ENCODE measurements around the gene NASP.

NASP gene, protein sequence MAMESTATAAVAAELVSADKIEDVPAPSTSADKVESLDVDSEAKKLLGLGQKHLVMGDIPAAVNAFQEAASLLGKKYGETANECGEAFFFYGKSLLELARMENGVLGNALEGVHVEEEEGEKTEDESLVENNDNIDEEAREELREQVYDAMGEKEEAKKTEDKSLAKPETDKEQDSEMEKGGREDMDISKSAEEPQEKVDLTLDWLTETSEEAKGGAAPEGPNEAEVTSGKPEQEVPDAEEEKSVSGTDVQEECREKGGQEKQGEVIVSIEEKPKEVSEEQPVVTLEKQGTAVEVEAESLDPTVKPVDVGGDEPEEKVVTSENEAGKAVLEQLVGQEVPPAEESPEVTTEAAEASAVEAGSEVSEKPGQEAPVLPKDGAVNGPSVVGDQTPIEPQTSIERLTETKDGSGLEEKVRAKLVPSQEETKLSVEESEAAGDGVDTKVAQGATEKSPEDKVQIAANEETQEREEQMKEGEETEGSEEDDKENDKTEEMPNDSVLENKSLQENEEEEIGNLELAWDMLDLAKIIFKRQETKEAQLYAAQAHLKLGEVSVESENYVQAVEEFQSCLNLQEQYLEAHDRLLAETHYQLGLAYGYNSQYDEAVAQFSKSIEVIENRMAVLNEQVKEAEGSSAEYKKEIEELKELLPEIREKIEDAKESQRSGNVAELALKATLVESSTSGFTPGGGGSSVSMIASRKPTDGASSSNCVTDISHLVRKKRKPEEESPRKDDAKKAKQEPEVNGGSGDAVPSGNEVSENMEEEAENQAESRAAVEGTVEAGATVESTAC

DNA sequence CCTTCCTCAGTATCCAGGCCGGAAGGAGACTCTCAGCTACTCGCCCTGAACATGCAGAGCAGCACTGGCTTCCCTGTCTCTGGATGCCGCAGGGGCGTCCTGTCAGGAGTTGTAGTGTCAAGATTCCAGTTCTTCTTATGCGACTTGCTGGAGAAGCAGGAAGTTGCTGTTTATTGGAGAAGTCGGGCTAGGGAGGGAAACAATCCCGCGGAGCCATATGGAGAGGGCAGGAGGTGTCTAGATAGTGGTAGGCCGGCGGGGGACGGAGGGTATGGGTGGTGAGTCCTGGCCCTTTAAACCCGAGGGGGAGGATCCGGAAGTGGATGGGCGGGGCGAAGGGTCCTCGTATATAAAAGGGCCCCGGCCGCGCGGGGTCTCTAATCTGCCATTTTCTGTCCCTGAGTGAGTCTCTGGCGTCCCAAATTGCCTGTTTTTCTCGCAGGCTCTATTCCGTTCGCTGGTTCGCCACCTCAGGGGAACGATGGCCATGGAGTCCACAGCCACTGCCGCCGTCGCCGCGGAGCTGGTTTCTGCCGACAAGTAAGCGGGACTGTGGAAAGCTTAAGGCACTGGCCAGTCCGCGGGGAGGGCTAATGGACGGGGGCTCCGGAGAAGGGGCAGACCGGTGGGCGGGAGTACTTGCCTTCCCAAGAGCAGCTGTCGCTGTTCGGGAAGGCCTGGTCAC, at the start of gene NASP:
Gene NASP, plus strand, starts transcription at position 376 of the 685 bp plus-strand sequence. Its CDS starts 106 bp downstream, at position 482.
- DNase-seq = peak; percentile 77 to 93

DNA sequence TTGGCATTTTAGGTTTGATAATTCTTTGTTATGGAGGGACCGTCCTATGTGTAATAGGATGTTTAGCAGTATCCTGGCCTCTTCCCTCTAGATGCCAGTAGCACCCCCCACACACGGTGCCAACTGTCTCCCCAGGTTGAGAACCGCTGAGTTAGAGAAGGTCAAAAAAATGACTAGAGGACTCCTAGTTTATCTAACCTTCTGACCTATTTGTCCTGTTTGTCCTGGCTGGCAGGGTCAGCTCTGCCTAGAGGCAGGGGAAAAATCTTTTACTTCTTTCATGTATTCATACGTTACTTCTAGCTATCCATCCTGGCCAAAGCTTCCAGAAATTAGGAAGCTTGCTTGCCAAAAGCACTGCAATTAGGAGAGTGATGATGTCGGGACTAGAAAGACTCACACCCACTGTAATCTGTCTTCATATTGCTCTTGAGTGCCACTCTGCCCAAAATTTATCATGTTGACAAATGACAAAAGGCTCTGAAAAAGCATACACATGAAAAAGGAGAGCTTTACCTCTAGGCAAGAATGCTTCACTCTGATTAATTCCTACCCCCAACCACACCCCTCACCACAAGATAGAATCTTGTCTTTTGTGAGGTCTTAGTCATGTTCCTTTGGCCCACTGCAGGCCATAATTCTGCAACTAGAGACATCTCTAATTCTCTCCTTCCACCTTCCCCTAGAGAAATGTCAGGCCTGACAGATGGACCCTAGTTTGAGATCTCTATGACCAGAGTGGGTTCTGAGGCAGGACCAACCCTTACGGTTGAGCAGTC, 47.7 kb upstream of the NASP start:
- no peak for DNase-seq

DNA sequence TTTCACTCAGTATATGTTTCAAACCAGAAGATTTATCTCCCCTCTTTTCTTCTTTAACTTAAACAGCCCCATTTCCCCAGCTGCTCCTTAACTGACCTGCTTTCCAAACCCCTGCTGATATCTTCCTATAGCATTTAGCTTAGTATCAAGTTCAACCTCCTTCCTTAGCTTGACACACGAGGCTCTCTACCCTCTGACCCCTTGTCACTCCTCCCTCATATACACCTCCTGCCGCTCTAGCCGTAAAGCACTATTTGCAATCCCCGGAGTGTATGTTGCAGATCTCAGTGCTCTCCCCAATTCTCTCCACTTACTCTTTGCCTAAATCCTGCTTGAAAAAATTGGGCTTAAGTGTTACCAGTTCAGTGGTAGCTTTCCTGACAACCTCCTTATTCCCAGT, 47.0 kb upstream of the NASP start:
- no peak for DNase-seq

DNA sequence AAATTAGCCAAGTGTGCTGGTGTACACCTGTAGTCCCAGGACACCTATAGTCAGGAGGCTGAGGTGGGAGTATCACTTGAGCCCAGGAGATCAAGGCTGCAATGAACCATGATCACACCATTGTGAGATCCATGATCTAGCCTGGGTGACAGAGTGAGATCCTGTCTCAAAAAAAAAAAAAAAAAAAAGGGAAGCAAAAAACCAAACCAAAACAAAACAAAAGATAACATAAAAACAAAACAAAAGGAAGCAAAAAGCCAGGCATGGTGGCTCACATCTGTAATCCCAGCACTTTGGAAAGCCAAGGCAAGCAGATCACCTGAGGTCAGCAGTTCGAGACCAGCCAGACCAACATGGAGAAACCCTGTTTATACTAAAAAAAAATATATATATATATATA, 42.6 kb upstream of the NASP start:
- DNase-seq = no peak

DNA sequence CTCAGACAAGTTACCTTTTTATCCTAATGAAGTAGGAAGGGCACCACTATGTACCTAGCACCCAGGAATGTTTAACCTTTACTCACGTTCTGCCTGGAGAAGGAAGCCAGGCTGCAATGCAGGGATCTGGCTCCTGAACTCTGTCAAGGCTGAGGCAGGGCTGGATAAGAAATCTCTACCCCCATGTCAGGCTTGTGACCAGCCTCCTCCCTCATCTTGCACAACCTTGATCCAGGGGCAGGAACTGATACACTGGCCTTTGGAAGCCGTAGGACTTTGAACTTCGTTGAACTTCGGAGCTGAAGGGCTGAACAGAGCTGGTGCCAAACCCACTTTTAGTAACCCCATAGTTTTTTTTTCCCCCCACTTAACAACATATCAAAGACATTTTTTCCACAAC, 41.2 kb upstream of the NASP start:
- DNase-seq = no peak

DNA sequence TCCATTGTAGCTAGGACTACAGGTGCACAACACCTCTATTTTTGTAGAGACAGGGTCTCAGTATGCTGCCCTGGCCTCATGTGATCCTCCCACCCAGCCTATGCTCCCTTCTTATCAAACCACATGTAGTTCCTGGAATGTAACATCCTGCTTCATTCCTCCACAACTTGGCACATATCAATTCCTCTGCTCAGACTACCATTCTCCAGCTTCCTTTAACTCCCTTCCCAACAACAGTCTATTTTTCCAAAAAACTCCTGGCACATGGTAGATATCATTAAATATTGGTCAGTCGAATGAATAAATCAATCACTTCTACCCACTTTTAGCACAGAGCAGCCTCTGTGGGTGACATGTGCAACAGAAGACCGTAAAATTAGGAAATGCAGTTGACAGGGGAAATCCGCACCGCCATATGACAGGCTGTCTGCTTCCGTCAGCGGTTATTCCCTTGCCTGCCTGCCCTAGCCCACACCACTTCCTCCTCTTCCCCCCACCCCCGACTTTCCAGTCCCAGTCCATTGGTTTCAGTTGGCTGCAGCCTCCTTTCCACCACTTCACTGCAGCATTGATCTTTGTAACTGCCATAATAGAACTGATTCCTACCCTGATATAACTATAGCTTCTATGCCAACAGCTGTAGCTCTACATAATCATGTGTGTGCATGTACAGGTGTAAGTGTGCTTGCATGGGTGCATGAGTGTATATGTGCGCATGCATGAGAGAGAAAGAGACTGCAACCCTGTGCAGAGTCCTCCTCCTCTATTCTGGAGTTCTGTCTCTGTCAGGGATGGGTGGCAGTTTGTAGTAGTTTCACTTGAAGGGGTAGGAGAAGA, 40.0 kb upstream of the NASP start:
- DNase-seq = peak; percentile 28 to 94

DNA sequence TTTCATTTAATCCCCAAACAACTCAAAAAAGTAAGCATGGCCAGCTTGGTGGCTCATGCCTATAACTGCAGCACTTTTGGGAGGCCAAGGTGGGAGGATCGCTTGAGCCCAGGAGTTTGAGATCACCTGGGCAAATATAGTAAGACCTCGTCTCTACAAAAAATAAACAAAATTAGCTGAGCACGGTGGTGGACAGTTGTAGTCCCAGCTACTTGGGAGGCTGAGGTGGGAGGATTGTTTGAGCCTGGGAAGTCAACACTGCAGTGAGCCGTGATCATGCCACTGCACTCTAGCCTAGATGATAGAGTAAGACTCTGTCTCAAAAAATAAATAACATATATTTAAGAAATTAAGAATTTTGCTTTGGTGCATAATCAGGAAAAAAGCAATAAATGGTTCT, 39.3 kb upstream of the NASP start:
- DNase-seq = no peak

DNA sequence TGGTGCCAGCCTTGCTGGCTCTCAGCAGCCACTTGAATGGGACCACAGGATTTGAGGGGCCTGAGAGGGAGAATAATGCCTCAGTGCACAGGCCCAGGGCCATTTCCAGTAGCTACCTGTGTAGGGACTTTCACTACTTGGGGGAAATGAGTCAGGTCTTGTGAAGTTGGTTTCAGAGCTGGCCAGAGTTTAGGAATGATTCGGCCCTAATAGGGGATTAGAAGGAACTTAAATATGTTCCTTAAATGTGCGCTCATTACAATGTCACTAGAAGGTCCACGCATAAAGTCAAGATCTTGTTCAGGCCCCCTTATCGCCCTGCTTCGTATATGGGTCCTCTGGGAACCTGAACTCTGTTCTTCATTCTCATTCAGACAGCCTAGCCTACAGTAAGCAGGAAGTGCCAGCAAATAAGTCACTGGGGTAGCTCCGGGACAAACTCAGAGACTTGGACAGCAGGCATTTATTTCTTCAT, 38.8 kb upstream of the NASP start:
- no peak for DNase-seq

DNA sequence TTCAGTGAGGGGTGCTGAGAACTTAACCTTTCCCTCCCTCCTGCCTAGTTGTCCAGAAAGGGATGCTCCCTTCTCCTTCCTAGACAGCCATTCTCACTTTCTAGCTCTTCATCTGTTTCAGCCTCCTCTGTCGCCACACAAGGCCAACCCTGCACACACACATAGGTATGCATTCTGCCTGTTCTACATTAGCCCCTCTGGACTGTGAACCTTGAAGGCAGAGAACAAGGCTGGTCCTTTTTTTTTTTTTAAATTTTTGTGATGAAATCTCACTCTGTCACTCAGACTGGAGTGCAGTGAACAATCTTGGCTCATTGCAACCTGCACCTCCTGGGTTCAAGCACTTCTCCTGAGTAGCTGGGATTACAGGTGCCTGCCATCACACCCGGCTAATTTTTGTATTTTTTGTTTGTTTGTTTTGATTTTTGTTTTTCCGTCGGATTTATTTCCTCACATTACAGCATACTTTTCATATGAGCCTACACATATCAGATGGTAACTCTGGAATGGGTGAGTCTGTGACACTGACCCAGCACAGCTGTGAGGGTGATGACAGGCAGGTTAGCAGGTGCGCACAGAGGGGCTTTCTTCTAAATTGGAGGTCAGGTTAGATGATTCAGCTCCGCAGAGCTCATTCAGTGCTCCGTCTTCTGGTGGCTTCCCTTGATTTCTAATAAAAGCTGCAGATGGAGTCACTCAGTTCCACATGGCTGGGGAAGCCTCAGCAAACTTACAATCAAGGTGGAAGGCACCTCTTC, 38.1 kb upstream of the NASP start:
- DNase-seq = no peak

DNA sequence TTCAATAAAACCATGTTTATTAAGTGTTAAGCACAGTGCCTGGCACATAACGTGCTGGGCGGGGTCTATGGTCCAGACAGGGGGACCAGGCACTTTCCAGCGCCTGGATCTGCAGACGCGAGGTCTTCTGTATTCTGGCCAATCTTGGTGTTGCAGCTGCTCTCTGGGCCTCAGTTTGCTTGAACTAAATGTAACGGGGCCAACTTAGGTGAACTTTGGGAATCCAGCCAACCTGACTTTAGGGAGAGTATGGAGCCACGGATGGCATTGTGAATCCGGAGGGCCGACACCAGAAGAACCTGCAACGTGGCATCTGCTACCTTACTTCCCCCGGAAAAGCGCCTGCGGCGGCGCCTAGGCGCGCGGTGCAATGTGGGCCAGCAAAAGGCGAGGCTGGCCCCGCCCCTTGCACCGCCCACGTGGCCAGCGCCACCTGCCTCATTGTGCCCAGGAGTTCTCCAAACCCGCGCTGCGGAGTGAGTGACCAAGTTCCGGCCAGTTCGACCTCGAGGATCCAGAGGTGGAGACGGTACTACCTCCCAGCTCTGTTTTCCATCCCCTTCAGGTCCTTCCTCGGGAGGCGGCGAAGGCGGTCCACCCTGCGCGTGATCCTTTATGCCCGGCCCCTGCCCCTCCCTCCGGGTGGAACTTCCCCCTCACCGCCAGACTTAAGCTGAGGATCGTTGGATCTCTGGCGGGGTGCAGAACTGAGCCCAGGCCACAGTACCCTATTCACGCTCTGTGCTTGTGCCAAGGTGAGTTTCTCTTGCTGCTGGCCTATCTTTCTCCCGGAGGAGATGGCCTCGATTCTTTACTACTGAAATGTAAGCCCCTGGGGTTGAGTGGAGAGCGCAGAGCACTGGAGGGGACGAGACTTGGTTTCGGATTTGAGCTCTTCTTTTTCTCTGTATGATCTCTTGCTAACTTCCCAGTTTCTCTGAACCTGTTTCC, 33.2 kb upstream of the NASP start, which contains the start of gene AKR1A1:
Gene AKR1A1, plus strand, starts transcription at position 426 of the 951 bp plus-strand sequence. CDS start 10,969 bp downstream, outside the sequence.
- peak; percentile 78 to 79 for DNase-seq

DNA sequence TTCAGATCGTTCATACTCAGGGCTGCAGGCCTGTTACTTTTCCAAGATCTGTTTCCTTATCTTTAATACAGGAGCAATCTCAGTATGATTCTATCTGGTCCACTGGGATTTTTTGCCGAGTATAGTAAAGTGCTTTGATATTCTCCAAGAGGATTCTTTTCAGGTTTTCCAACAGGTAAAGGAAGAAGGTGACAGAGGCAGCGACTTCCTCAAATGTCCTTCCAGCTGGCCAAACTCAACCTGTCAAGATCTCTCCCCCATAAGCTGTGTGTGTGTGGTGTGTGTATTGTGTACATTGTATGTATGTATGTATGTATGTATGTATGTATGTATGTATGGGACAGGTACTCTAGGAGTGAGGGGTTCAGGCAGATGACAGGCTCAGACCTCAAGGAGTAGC, 32.2 kb upstream of the NASP start:
- DNase-seq = no peak

DNA sequence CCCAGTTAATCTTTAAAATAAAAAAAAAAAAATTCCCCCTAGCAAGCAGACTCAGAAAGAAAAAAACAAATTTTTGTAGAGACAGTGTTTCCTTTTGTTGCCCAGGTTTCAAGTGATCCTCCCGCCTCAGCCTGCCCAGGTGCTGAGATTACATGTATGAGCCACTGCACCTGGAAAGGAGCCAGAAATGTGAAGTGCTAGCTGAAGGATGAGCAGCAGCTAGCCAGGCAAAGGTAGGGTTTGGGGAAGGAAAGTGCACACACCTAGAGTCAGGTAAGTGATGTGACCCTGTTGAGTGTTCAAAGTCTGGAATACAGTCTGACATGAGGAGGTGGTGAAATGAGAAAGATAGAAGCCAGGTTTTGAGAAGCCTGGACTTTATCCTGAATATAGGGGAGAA, 31.5 kb upstream of the NASP start:
- DNase-seq = no peak

DNA sequence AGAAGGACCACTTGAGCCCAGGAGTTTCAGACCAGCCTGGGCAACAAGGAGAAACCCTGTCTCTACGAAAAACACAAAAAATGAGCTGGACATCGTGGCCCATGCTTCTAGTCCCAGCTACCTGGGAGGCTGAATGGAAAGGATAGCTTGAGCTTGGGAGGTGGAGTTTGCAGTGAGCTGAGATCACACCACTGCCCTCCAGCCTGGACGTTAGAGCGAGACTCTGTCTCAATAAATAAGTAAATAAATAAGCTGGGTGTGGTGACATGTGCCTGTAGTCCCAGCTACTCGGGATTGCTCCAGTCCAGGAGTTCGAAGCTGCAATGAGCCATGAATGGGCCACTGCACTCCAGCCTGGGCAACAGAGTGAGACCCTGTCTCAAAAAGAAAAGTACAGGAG, 29.6 kb upstream of the NASP start:
- no peak for DNase-seq

DNA sequence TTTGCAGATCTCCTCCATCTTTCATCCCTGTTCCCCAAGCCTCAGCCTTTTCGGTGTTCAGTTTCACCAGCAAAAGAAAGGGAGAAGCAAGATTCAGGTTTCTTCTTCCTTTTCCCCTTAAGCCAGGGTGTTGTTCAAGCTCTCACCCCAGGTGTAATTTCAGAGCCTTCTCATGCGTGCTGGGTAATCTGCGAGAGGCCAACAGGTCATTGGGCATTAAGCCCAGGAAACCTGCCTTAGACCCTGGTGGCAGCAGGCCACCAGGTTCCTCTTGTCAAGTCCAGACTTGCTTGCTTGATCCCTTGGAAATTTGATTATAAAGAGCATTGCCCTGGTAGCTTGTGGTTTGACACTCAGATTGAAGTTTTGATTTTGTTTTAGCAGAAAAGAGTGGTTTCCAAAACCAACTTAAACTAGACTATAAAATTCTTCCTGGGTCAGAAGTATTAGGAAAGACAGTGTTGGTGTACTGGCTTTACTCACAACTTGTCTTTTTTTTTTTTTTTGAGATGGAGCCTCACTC, 26.4 kb upstream of the NASP start:
- no peak for DNase-seq

DNA sequence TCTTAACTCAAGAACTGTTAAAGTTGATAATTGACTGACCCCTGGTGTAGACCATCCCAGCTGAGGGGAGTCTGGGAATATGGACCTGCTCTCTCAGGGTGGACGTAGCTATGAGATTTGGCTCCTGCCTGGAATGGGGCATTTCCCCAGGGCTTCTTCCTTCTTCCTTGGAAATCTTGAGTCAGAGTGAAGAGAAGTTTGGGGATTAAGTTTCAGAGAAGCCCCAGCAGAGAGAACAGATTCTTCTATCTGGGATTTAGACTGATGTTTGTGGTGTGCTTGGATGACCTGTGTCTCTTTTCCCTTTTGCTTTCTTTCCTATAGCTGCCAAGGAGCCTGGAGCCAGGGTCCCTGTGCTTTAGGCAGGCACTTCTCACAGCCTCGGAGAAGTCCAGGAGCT, 20.0 kb upstream of the NASP start:
- no peak for DNase-seq

DNA sequence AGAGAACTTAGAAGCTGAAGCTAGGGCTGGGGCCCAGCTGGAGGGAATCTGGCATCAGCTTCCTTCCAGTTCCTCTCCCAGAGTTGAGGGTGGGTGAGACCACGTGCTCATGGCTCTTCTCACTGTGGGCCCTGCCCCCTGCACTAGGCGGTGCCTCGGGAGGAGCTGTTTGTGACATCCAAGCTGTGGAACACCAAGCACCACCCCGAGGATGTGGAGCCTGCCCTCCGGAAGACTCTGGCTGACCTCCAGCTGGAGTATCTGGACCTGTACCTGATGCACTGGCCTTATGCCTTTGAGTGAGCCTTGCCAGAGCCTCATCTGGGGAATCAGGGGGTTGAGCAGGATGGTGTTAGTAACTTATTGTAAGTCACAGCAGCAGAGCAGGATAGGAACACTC, 17.1 kb upstream of the NASP start:
- no peak for DNase-seq

DNA sequence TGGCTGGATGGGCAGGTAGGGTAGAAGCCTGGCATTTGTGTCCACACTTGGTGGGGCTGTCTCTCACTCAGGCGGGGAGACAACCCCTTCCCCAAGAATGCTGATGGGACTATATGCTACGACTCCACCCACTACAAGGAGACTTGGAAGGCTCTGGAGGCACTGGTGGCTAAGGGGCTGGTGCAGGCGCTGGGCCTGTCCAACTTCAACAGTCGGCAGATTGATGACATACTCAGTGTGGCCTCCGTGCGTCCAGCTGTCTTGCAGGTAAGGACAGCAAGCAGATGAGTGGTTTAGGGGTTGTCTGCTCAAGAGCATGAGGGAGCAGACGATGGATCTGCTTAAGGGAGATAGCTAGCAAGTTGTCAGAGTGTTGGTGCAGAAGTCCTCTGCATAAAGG, 15.9 kb upstream of the NASP start:
- DNase-seq = no peak

DNA sequence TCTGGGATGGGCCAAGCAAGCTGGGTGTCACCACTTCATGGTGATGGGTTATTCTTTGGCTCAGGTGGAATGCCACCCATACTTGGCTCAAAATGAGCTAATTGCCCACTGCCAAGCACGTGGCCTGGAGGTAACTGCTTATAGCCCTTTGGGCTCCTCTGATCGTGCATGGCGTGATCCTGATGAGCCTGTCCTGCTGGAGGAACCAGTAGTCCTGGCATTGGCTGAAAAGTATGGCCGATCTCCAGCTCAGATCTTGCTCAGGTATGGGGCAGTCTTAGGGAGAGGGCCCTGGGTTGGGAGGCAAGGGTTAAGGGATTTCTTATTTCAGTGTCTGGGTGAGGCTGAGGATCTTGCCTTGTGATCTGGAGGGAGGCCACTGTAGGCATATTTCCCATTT, 15.4 kb upstream of the NASP start:
- no peak for DNase-seq

DNA sequence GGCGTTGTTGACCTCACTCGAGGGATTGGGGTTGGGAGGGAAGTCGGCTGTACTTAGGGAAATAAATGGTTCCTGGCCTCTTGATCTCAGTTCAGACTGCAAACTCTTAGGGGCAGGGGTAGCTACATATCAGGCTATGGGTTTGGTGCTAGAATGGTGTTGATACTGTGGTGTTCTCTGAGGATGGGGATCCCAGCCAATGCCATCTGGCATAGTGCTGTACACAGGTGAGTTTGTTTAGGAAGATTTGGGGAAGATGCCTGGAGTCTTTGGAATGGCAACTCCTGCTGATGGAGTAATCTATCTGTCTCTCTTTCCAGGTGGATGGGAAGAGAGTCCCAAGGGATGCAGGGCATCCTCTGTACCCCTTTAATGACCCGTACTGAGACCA, 14.3 kb upstream of the NASP start:
- no peak for DNase-seq

Data from bone marrow (tissue), 2 donors.